HEK293T (cell line): Measurements from ENCODE around the gene CFAP299.

Experiments used
- CTCF ChIA-PET: fragments of 350-600 bp; formaldehyde crosslinking; extraction: SDS; loops from one replicate; lab custom pipeline; 2021; ENCODE audit warnings: antibody characterized with exemption, inconsistent platforms; lab: Yijun Ruan, JAX
- POLR2A ChIA-PET: fragments of 350-600 bp; formaldehyde crosslinking; extraction: SDS; loops from one replicate; lab custom pipeline; 2020; ENCODE audit warnings: antibody characterized with exemption, inconsistent platforms; lab: Yijun Ruan, JAX
- DNase-seq: peaks from one replicate; pipeline ENCODE4 v3.0.0; 2012; ENCODE audit warnings: mixed read lengths; ENCODE audit errors: extremely low spot score
- ARNT ChIP-seq: fragments of 450-650 bp; IDR thresholded peaks from 2 replicates; pipeline ENCODE4 v1.6.1; 2017; ENCODE audit warnings: mild to moderate bottlenecking
- BHLHE40 ChIP-seq: fragments of 450-650 bp; IDR thresholded peaks from 2 replicates; pipeline ENCODE4 v1.6.1; 2016; ENCODE audit warnings: mild to moderate bottlenecking, moderate library complexity, borderline replicate concordance
- CTBP1 ChIP-seq: fragments of 450-650 bp; IDR thresholded peaks from 2 replicates; pipeline ENCODE4 v1.6.1; 2016; ENCODE audit warnings: borderline replicate concordance
- ELF4 ChIP-seq: fragments of 450-650 bp; IDR thresholded peaks from 2 replicates; pipeline ENCODE4 v1.6.1; 2017; ENCODE audit warnings: antibody characterized with exemption
- FOXA1 ChIP-seq: fragments of 450-650 bp; IDR thresholded peaks from 2 replicates; pipeline ENCODE4 v1.6.1; 2016; ENCODE audit warnings: mild to moderate bottlenecking
- FOXK2 ChIP-seq: fragments of 450-650 bp; IDR thresholded peaks from 2 replicates; pipeline ENCODE4 v1.6.1; 2016; ENCODE audit warnings: mild to moderate bottlenecking
- FOXM1 ChIP-seq: fragments of 450-650 bp; IDR thresholded peaks from 2 replicates; pipeline ENCODE4 v1.6.1; 2017; ENCODE audit warnings: mild to moderate bottlenecking, borderline replicate concordance
- HDGF ChIP-seq: fragments of 450-650 bp; IDR thresholded peaks from 2 replicates; pipeline ENCODE4 v1.6.1; 2017; ENCODE audit warnings: antibody characterized with exemption, borderline replicate concordance
- L3MBTL2 ChIP-seq: fragments of 450-650 bp; conservative IDR thresholded peaks from 2 replicates; pipeline ENCODE4 v1.6.1; 2016; ENCODE audit warnings: mild to moderate bottlenecking
- LEF1 ChIP-seq: fragments of 450-650 bp; IDR thresholded peaks from 2 replicates; pipeline ENCODE4 v1.6.1; 2017; ENCODE audit warnings: mild to moderate bottlenecking, borderline replicate concordance
- NFRKB ChIP-seq: fragments of 450-650 bp; IDR thresholded peaks from 2 replicates; pipeline ENCODE4 v1.6.1; 2016; ENCODE audit warnings: mild to moderate bottlenecking, moderate library complexity
- PKNOX1 ChIP-seq: fragments of 450-650 bp; IDR thresholded peaks from 2 replicates; pipeline ENCODE4 v1.6.1; 2016
- SP1 ChIP-seq: fragments of 450-650 bp; IDR thresholded peaks from 2 replicates; pipeline ENCODE4 v1.6.1; 2017
- SUZ12 ChIP-seq: fragments of 450-650 bp; IDR thresholded peaks from 2 replicates; pipeline ENCODE4 v1.6.1; 2016; ENCODE audit warnings: mild to moderate bottlenecking
- TARDBP ChIP-seq: fragments of 450-650 bp; IDR thresholded peaks from 2 replicates; pipeline ENCODE4 v1.6.1; 2016
- ZNF384 ChIP-seq: fragments of 450-650 bp; IDR thresholded peaks from 2 replicates; pipeline ENCODE4 v1.6.1; 2016

CFAP299 gene

GRCh38 chr4:80831383-80832361 is 496.1 kb downstream of the CFAP299 start:
- no peak for DNase-seq
- TF ChIP-seq PKNOX1 = no peak
- TF ChIP-seq FOXA1 = no peak
- TF ChIP-seq FOXK2 = no peak
- no peak for TF ChIP-seq BHLHE40
- no peak for TF ChIP-seq SP1
- TF ChIP-seq HDGF = no peak
- TF ChIP-seq L3MBTL2 = no peak
- no peak for TF ChIP-seq ELF4
- no peak for TF ChIP-seq SUZ12
- TF ChIP-seq ZNF384 = no peak
- TF ChIP-seq ARNT = no peak
- ChIA-PET CTCF (no interaction called here), POLR2A (no interaction called here)

- POLR2A ChIA-PET = no interaction called here
- CTCF ChIA-PET = no interaction called here
- TF ChIP-seq BHLHE40 (no peak), CTBP1 (no peak), ARNT (no peak), ELF4 (no peak), FOXA1 (no peak), SUZ12 (no peak), ZNF384 (no peak), TARDBP (no peak), FOXK2 (no peak), SP1 (no peak), L3MBTL2 (no peak)
- DNase-seq = no peak
Observed at GRCh38 chr4:80839281-80839680, 503.8 kb downstream of the CFAP299 start.

DNA sequence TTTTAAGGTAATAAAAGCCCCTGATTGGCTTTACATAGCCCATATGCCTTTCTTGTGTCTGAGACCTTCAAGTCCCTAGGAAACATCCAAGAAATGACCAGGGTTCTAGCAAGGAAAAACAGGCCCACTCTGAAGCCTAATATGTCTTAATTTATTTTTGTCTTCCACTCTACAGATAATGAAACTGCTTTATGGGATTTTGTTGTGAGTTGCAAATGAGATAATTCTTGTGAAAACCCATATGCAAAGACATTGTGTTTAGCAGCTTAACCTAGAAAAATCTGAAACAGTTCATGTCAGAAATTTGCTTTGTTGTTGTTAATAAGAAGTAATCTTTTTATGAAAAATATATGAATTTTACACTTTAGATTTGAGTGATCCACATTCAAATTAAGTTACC is 504.3 kb downstream of the CFAP299 start:
- no peak for DNase-seq
- CTCF ChIA-PET = no interaction called here
- POLR2A ChIA-PET = no interaction called here
- TF ChIP-seq TARDBP (no peak), LEF1 (no peak), ELF4 (no peak), FOXM1 (no peak)

GRCh38 chr4:80840396-80840795 is 504.9 kb downstream of the CFAP299 start:
- CTCF ChIA-PET = no interaction called here

GRCh38 chr4:80841587-80842281 is 506.2 kb downstream of the CFAP299 start:
- ChIA-PET CTCF (interaction anchor here (0.5 kb wide), 1 partner anchor 1633 kb away, joined by 3 read pairs; no protein-coding TSS in a partner anchor), POLR2A (no interaction called here)
- no peak for DNase-seq
- TF ChIP-seq ELF4 (no peak), HDGF (no peak), ZNF384 (no peak), L3MBTL2 (no peak), FOXA1 (no peak)

More at GRCh38 chr4:80840396-80840795, 504.9 kb downstream of the CFAP299 start:
- TF ChIP-seq ARNT (no peak), BHLHE40 (no peak), HDGF (no peak)
- POLR2A ChIA-PET = no interaction called here
- no peak for DNase-seq

GRCh38 chr4:80846210-80846609 is 510.7 kb downstream of the CFAP299 start:
- TF ChIP-seq FOXA1 (no peak), FOXK2 (no peak), ARNT (no peak), SP1 (no peak), HDGF (no peak), FOXM1 (no peak), LEF1 (no peak), CTBP1 (no peak), SUZ12 (no peak), NFRKB (no peak), ELF4 (no peak), TARDBP (no peak), BHLHE40 (no peak), PKNOX1 (no peak), ZNF384 (no peak), L3MBTL2 (no peak)
- ChIA-PET CTCF (no interaction called here), POLR2A (no interaction called here)
- DNase-seq = no peak

GRCh38 chr4:80852061-80852460 is 516.5 kb downstream of the CFAP299 start:
- ChIA-PET POLR2A (no interaction called here), CTCF (interaction anchor here (0.6 kb wide), 1 partner anchor 261 kb away, joined by 3 read pairs; no protein-coding TSS in a partner anchor)
- DNase-seq = no peak
- no peak for TF ChIP-seq LEF1
- no peak for TF ChIP-seq FOXM1
- no peak for TF ChIP-seq SP1
- TF ChIP-seq ARNT = no peak
- TF ChIP-seq CTBP1 = no peak
- TF ChIP-seq ZNF384 = no peak
- no peak for TF ChIP-seq FOXK2
- TF ChIP-seq FOXA1 = no peak
- TF ChIP-seq NFRKB = no peak
- no peak for TF ChIP-seq HDGF
- no peak for TF ChIP-seq L3MBTL2
- TF ChIP-seq PKNOX1 = no peak
- TF ChIP-seq ELF4 = no peak
- no peak for TF ChIP-seq BHLHE40
- TF ChIP-seq TARDBP = no peak
- no peak for TF ChIP-seq SUZ12
